ENCODE results near the gene CLDN15. TPM values are rescaled to one million over a fixed set of nuclear protein-coding genes. Genes with fewer than 3 reads are reported as not detected.
A peak's percentile ranks its signal among the peaks of the same experiment; 100 is the strongest.
"Not testable (repeated sequence)": the region's sequence is repeated elsewhere in the genome, so short reads cannot be mapped to it uniquely, and the experiment has no call there.

CLDN15 gene
- polyA plus RNA-seq, 3 donors: 7.3 to 8.3 (median 7.4) TPM

DNA sequence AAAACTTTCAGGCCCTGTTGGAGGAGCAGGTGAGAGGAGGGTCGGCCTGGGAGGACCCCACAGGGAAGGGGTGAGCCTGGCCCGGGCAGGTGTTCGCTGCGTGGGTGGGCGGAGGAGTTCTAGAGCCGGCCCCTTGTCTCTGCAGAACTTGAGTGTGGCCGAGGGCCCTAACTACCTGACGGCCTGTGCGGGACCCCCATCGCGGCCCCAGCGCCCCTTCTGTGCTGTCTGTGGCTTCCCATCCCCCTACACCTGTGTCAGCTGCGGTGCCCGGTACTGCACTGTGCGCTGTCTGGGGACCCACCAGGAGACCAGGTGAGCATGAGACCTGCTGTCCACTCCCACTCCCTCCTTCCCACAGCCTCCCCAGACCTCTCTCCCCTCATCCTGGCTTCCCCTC is 14.1 kb downstream of the CLDN15 start:
- DNase-seq (ENCODE audit: low read depth in 3 of 3, low spot score in 2 of 3): no peak

DNA sequence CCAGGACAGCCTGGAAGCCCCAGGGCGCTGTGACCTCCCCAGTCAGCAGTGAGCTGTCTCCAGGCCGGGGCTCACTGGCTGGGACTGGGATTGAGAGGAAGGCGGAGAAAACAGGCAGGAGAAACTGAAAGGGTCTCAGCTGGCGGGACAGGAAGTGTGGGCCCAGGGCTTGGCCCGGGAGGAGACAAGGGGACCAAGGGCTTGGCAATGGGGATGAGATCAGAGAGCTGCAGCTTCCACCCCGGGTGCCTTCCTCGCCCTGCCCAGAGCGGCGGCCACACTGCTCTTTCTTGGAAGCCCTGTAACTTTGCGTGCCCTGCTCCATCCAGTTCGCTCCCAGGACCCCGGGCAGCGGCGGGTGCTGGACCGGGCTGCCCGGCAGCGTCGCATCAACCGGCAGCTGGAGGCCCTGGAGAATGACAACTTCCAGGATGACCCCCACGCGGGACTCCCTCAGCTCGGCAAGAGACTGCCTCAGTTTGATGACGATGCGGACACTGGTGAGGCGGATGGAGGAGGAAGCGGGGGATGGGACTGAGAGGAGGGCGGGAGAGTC is 15.2 kb downstream of the CLDN15 start:
- DNase-seq (ENCODE audit: low read depth in 3 of 3, low spot score in 2 of 3): no peak

DNA sequence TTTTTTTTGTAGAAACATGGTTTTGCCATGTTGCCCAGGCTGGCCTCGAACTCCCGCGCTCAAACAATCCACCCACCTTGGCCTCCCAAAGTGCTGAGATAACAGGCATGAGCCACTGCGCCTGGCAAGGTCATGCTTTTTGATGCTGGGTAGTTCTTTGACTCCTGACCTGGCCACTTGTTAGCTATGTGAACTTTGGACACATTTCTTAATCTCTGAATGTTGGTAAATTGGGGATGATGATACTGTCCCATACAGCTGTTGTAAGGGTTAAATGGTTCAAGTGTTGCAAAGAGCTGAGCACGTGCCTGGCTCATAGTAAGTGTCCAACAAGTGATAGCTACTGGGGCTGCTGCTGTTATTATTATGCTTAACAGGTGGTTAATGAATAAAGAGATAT is 17.3 kb downstream of the CLDN15 start:
- DNase-seq (ENCODE audit: low read depth in 3 of 3, low spot score in 2 of 3): no peak

DNA sequence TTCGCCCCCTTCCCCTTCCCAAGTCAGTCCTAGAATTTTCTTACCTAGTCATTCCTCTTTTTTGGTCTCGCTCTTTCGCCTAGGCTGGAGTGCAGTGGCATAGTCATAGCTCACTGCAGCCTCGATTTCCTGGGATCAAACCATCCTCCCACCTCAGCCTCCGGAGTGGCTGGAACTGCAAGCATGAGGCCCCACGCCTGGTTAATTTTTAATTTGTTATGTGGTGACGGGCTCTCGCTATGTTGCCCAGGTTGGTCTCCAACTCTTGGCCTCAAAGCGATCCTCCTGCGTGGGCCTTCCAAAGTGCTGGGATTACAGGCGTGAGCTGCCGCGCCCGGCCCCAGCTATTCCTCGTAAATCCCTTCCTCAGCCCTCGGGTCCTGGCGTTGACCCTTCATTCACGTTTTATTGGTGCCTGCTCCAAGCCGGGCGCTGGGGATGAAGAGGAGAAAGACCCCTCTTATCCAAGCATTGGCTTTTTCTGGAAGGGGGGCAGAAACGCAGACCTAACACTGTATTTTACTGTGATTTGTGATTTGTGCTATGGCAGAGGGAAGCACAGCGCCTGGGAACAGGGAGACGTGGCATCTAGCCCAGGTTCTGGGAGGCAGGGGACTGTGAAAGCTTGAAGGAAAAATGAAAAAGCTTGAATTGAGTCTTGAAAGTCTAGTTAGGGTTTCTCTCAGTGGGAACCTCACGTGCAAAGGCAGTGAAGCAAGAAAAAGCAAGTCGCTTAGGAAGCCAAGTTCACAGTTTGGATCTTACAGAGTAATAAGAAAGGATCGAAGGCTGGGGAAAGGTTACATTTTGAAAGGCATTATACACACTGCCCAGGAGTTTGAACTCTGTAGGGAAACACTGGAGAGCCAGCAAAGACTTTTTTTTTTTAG is 19.1 kb downstream of the CLDN15 start:
- DNase-seq (ENCODE audit: low read depth in 3 of 3, low spot score in 2 of 3): no peak

DNA sequence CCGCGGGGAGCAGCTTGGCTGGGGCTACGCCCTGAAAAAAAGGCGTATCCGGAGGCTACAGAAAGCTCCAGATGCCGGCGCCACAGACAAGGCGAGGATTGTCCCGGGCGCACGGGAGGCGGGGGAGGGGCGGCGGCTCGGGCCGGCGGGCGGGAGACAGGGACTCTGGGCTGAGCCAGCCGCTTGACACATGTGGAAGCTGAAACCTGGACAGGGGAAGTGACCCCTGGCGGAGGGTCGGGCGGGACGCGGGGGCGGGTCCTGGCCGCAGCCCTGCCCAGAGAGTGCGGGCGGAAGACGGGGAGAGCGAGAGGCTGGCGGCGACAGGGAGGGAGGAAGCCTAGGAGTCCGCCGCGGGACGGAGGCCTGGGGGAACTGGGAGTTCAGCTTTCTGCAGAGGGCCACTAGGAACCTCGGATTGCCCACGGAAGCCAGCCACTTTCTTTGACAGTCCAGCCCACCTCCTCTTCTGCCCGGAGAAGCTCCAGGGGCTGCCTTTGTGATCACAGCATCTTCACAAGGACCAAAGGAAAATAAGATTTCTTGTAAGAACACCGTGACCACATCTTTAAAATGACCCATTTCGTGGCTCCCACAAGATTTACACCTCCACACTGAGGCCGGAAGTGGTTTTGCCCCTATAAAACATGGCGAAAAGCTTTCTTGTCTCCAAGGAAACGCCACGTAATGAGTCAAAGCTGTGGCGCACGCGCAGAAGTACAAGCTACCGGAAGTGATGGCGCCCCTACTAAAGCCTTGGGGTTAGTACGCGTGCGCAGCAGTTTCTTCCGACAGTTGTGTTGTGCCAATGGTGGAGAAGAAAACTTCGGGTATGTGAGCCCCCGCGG is 20.0 kb downstream of the CLDN15 start, which contains the start of the genes PLOD3 and ZNHIT1:
PLOD3 (minus strand) TSS at position 194 of the 848 bp plus-strand sequence. CDS start 307 bp downstream, outside the sequence.
ZNHIT1 (plus strand) TSS at position 778 of the 848 bp plus-strand sequence; CDS start at position 809, 31 bp downstream.
- DNase-seq (ENCODE audit: low read depth in 3 of 3, low spot score in 2 of 3): peak; percentile 94 to 99 (median 96)

DNA sequence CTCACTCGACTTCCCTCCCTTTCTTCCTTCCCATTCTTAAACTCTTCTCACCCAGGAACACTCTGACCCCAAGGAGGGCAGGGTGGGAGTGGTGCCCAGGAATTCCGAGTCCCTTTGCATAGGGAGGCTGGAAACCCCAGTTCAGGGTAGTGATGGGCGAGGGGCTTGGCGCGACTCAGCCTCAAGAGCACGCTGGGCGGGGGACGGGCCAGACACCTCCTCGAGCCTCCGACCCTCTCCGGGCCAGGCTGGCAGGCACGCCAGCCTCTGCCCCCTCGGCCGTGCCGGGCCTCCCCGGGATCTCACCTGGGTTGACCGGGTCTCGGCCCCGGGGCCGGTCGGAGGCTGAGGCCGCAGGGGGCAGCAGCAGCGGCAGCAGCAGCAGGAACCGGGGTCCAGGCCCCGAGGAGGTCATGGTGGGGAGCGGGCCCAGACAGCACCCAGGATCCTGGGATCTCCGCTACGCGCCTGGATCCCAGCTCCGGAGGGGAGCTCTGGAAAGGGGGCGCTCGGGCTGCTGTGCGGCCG is 20.7 kb downstream of the CLDN15 start:
- no peak for DNase-seq (ENCODE audit: low read depth in 3 of 3, low spot score in 2 of 3)

DNA sequence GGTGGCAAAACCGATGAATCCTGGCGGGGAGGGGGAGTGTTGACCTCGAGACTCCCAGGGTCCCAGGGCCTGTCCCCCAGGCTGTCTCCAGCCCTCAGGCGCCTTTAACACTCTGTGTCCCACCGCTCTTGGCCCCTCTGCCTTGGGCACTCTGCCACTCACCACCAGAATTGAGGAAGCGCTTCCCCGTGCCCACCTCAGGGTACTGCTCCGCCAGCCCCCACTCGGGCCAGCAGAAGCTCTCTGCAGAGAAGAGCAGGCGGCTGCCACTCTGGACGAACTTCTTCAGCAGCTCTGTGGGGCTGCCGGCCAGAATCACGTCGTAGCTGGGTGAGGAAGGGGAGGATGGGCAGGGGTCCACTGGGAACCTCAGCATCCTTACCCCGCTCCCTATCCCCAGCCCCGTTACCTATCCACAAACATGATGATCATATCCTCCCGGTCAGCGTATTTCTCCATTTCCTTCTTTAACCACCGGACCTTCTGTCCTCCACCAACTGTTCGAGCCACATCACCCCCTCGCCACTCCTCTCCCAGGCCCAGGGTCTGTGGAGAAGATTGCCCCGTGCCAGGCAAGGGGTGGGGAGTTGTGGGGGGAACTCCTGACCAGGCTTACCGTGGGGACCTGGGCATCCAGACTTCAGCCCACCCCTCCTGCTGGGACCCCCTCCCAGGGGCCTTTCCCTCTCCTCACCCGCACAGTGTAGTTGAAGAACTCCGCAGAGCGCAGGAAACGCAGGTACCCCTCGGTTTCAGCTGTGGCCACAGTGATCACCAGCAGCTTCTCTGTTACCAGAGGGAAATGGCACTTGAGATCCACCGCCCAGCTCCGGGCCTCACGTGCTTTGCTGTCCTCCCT is 21.4 kb downstream of the CLDN15 start:
- no peak for DNase-seq (ENCODE audit: low read depth in 3 of 3, low spot score in 2 of 3)

DNA sequence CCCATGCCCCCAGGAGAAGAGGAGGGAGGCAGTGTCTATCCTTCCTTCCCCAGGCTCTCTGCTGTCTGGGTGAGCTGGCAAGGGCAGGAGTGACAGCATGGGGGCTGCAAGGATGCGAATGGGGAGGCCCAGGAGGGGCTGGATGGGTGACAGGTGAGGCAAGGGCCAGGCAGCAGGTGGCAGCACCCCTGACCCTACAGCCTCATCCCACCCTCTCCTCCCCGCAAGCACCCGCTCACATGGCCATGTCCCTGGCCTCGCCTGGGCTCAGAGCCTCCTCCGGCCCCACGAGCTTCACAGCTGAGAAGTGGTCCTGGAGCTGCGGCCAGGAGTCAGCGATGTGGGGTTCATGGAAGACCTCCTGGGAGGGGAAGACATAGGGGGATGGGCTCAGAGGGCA is 25.6 kb downstream of the CLDN15 start:
- DNase-seq (ENCODE audit: low read depth in 3 of 3, low spot score in 2 of 3): no peak

DNA sequence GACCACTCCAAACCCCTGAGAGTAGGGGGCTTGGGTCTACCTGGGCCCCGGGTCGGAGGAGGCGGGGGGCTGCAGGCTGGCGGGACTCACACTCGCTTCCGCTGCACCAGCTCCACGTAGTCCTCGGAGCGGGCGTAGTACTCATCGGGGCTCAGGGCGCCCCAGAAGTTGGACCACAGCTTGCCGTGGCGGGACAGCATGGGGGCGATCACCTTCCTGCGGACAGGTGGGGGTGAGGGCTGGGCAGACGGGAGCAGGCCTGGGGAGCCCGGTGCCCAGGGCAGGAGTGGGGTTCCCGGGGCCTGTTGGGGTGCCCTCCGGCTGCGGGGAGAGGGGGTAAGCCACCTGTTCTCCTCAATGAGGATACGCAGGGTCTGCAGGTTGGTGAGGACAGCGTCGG is 26.1 kb downstream of the CLDN15 start:
- no peak for DNase-seq (ENCODE audit: low read depth in 3 of 3, low spot score in 2 of 3)

DNA sequence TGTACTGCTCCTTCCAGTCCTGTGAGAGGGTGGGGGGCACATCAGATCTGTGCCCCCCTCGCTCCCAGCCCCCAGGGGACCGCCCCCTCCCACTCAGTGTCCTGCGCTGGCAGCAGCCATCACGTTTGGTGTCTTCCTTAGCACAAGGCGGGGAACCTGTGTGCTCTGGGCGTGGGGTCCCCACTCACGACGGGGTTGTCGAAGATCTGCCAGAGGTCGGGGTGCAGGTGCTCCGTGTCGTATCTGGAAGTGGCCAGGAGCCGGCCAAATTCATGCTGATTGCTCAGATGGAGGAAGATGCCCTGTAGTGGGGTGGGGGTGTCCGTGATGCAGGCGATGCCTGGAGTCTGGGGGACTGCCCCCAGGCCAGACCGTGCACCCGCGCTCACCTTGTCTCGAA is 27.5 kb downstream of the CLDN15 start:
- DNase-seq (ENCODE audit: low read depth in 3 of 3, low spot score in 2 of 3): no peak

DNA sequence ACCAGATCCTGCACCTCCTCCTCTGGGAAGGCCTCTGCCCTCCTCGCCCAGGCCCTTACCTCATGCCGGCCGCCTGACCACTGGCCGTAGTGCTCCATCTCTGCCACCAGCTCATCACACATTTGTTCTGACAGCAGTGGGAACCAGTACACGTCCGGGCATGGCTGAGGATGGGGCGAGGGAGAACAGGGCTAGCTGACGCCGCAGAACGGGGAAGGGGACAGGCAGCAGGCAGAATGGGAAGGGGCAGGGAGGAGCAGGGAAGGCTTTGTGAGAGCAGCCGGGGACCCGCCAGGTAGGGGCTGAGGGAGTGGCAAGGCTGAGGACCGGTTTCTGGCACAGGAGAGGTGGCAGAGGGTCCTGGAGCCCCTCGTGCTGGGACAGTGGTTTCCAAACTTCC is 28.8 kb downstream of the CLDN15 start:
- DNase-seq (ENCODE audit: low read depth in 3 of 3, low spot score in 2 of 3): no peak

DNA sequence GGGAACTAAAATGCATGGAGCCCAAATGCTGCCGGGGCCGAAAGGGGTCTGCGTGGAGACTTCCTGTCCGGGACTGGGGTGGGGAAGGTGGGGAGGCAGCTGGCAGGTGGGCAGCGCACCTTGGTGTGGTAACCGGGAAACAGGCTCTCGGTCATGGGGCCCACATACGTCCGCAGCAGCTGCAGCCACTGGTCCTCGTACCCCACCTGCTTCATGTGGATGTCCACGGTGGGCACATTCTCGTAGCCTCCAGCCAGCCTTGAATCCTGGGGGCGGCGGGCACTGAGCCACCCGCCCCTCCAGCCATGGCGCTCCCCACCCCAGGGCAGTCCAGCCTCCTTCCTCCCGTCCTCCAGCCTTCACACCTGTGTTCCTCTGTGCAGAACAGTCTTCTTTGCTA is 30.1 kb downstream of the CLDN15 start:
- DNase-seq (ENCODE audit: low read depth in 3 of 3, low spot score in 2 of 3): no peak

DNA sequence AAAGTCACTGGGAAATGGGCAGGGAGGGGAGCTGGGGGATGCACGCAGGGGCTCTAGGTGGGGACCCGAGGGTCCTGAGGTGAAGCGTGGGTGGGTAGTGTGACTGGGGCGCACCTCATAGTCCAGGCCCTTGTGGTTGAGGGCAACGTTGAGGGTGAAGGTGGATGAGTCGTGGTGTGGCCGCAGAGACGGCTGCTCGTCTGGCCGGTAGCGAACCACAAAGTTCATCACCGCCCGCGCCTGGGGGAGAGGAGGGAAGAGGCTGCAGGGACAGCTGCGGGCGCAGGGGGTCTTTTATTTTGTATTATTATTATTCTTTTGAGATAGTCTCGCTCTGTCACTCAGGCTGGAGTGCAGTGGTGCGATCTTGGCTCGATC is 30.9 kb downstream of the CLDN15 start:
- no peak for DNase-seq (ENCODE audit: low read depth in 3 of 3, low spot score in 2 of 3)

DNA sequence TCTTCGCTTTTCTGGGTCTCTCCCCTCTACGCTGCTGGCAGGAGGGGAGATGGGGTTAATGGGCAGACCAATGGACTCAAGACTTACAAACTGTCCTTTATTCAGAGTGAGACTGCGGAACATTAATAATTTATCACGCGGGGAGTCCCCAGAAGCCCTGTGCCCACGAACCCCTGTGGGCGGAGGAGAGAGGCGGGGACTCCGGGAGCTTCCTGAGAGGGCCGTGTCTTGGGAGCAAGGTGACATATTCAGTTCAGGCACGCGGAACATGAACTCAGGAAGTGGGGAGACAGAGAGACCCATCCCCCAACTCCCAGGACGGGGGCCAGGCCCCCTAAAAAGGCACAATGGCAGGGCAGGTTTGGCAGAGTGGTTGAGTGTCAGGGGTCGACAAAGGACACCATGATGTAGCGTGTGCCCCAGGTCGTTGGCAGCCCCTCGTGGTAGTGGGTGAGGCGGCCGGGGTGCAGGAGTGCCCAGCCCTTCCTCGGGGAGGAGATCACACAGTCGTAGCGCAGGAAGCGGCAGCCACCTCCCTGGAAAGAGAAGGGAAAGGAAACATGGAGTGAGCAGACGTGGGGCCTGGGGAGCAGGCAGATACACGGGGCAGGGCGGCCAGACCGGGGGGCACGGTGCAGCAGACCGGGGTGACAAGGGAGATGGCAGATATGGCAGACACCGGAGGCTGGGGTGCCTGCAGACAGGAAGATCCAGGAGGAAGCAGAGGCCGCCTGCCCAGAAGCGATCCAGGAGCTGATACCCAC is 31.5 kb downstream of the CLDN15 start:
- DNase-seq (ENCODE audit: low read depth in 3 of 3, low spot score in 2 of 3): no peak

DNA sequence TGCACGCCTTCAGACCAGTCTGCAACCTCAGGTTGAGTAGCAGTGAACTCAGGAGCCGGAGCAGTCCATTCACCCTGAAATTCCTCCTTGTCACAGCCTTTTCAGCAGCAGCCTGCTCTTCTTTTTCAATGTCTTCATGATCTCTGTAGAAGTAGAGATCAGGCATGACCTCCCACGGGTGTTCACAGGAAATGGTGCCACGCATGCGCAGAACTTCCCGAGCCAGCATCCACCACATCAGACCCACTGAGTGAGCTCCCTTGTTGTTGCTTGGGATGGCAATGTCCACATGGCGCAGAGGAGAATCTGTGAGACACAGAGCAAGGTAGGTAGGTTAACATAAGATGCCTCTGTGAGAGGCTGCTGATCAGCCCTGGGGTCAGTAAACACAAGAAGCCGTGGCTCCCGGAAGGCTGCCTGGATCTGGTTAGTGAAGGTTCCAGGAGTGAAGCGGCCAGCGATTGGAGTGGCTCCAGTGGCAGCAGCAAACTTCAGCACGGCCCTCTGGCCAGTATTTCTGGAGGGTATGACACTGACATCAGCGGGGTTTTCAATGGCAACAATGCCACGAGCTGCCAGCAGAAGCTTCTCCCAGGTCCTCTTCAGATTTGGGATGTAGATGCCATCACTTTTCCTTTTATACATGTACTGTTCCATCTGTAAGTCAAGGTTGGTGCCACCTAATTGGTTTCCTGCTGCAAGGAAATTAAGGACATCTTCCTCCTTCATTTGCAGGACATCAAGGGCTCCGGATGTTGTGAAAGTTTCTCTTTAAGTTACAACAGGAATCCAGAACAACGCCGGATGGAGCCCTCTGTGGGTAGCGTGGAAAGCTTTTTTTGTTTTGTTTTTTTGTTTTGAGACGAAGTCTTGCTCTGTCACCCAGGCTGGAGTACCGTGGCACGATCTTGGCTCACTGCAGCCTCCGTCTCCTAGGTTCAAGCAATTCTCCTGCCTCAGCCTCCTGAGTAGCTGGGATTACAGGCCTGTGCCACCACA is 33.6 kb downstream of the CLDN15 start:
- DNase-seq (ENCODE audit: low read depth in 3 of 3, low spot score in 2 of 3): not testable (repeated sequence)

DNA sequence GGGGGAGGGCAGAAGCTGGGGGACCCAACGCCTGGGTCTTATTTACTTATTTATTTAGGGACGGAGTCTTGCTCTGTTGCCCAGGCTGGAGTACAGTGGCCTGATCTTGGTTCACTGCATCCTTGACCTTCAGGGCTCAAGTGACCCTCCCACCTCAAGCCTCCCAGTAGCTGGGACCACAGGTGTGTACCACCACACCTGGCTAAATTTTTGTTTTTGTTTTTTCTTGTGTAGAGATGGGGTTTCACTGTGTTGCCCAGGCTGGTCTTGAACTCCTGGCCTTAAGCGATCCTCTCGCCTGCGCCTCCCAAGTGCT is 35.0 kb downstream of the CLDN15 start:
- DNase-seq (ENCODE audit: low read depth in 3 of 3, low spot score in 2 of 3): no peak

DNA sequence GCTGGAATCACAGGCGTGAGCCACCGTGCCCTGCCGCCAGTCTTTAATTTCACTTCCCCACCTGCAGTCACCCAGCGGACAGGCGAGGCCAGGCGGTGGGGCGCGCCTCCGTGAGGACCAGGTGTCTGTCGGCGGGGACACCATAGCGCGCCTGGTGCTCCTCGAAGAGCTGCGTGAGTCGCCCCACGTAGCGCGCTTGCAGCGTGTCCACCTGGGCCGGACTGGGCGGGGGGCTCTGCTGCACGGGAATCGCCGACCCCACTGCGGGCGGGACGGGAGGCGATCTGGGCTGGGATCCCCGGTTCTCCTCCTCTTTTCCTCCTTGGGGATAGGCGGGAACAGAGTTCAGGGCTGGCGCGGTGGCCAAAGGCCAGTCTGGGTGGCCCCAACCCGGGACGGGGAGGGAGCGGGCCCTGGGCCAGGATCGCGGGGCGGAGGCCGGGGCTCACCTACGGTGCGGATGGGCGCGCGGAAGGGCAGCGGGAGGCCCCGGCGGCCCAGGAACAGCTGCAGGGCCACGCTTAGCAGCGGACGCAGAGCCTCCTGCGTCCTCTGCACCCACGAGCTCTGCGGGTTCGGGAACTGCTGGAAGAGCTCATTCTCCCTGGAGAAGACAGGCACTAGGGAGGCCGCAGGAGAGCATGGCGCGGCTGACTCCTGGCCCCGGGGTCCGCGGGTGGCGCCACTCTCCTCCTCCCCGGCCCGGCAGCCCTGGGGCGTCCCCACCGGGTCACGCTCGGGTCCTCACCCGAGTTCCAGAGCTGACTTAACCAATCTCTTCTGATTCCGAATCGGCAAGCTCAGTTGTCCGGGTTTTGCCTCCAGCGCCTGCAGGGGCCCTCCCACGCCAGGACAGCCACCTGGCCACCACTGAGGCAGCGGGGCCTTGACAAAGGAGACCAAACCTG is 35.7 kb downstream of the CLDN15 start:
- no peak for DNase-seq (ENCODE audit: low read depth in 3 of 3, low spot score in 2 of 3)
